ENCODE data around the gene KMT2C.

DNA sequence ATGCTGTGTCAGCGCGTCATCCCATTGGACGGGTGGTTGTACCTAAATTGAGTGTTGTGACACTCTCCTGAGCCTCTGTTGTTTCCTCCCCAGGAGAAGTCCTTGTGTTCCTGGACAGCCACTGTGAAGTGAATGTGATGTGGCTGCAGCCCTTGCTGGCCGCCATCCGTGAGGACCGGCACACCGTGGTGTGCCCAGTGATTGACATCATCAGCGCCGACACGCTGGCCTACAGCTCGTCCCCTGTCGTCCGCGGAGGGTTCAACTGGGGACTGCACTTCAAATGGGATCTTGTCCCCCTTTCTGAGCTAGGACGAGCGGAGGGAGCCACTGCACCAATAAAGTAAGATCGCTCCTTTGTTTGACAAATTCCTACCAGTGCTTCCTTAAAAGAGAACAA, 327.9 kb downstream of the KMT2C start:
- TF ChIP-seq, protein P1, sequence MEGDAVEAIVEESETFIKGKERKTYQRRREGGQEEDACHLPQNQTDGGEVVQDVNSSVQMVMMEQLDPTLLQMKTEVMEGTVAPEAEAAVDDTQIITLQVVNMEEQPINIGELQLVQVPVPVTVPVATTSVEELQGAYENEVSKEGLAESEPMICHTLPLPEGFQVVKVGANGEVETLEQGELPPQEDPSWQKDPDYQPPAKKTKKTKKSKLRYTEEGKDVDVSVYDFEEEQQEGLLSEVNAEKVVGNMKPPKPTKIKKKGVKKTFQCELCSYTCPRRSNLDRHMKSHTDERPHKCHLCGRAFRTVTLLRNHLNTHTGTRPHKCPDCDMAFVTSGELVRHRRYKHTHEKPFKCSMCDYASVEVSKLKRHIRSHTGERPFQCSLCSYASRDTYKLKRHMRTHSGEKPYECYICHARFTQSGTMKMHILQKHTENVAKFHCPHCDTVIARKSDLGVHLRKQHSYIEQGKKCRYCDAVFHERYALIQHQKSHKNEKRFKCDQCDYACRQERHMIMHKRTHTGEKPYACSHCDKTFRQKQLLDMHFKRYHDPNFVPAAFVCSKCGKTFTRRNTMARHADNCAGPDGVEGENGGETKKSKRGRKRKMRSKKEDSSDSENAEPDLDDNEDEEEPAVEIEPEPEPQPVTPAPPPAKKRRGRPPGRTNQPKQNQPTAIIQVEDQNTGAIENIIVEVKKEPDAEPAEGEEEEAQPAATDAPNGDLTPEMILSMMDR (conservative IDR thresholded peaks at IDR 0.05; ENCODE audit: low read length), result no peak
- no peak for TF ChIP-seq EZH2phosphoT487 (IDR thresholded peaks at IDR 0.05; ENCODE audit: borderline replicate concordance, low read depth, low read length)

Data from OCI-LY7 (cell line).